ENCODE results near the gene LARP6.
"Not testable (repeated sequence)": the region's sequence is repeated elsewhere in the genome, so short reads cannot be mapped to it uniquely, and the experiment has no call there.

Gene LARP6

GRCh38 chr15:70853973-70854665 lies at the start of gene LARP6:
Gene LARP6, minus strand, starts transcription at chr15:70854157. Its CDS starts 69 bp downstream, at chr15:70854088.
- DNase-seq (ENCODE audit: low read depth in 1 of 2, low spot score in 1 of 2): no peak

- DNase-seq (ENCODE audit: low read depth in 1 of 2, low spot score in 1 of 2): no peak
Measured at GRCh38 chr15:70902107-70902506, 48.1 kb upstream of the LARP6 start.

GRCh38 chr15:70892912-70893560 lies 39.1 kb upstream of the LARP6 start:
- no peak for DNase-seq (ENCODE audit: low read depth in 1 of 2, low spot score in 1 of 2)

- no peak for DNase-seq (ENCODE audit: low read depth in 1 of 2, low spot score in 1 of 2)
Measured at GRCh38 chr15:70892002-70892911, 38.3 kb upstream of the LARP6 start, which contains the start of the genes LRRC49 and THAP10. Gene LRRC49, plus strand, starts transcription at chr15:70892826. Its CDS starts 69 bp downstream, at chr15:70892895. Gene THAP10, minus strand, starts transcription at chr15:70892433. Its CDS starts 161 bp downstream, at chr15:70892272.

- DNase-seq (ENCODE audit: low read depth in 1 of 2, low spot score in 1 of 2): no peak
Measured at GRCh38 chr15:70882361-70882760, 28.4 kb upstream of the LARP6 start.

GRCh38 chr15:70880781-70881180 lies 26.8 kb upstream of the LARP6 start:
- DNase-seq (ENCODE audit: low read depth in 1 of 2, low spot score in 1 of 2): no peak

- DNase-seq (ENCODE audit: low read depth in 1 of 2, low spot score in 1 of 2): no peak
Measured at GRCh38 chr15:70879401-70879800, 25.4 kb upstream of the LARP6 start.

GRCh38 chr15:70876683-70877082 lies 22.7 kb upstream of the LARP6 start:
- no peak for DNase-seq (ENCODE audit: low read depth in 1 of 2, low spot score in 1 of 2)

- no peak for DNase-seq (ENCODE audit: low read depth in 1 of 2, low spot score in 1 of 2)
Measured at GRCh38 chr15:70876011-70876410, 22.1 kb upstream of the LARP6 start.

- DNase-seq (ENCODE audit: low read depth in 1 of 2, low spot score in 1 of 2): no peak
Measured at GRCh38 chr15:70875001-70875782, 21.2 kb upstream of the LARP6 start.

GRCh38 chr15:70873232-70874054 lies 19.5 kb upstream of the LARP6 start:
- DNase-seq (ENCODE audit: low read depth in 1 of 2, low spot score in 1 of 2): no peak

GRCh38 chr15:70871490-70871889 lies 17.5 kb upstream of the LARP6 start:
- not testable (repeated sequence) for DNase-seq (ENCODE audit: low read depth in 1 of 2, low spot score in 1 of 2)

GRCh38 chr15:70870051-70870450 lies 16.1 kb upstream of the LARP6 start:
- no peak for DNase-seq (ENCODE audit: low read depth in 1 of 2, low spot score in 1 of 2)

GRCh38 chr15:70869346-70869745 lies 15.4 kb upstream of the LARP6 start:
- DNase-seq (ENCODE audit: low read depth in 1 of 2, low spot score in 1 of 2): no peak

GRCh38 chr15:70867911-70868467 lies 14.0 kb upstream of the LARP6 start:
- DNase-seq (ENCODE audit: low read depth in 1 of 2, low spot score in 1 of 2): no peak

- no peak for DNase-seq (ENCODE audit: low read depth in 1 of 2, low spot score in 1 of 2)
Measured at GRCh38 chr15:70866982-70867641, 13.2 kb upstream of the LARP6 start.

- no peak for DNase-seq (ENCODE audit: low read depth in 1 of 2, low spot score in 1 of 2)
Measured at GRCh38 chr15:70863450-70864218, 9.7 kb upstream of the LARP6 start.

- no peak for DNase-seq (ENCODE audit: low read depth in 1 of 2, low spot score in 1 of 2)
Measured at GRCh38 chr15:70859998-70860397, 6.0 kb upstream of the LARP6 start.

All from activated T-helper 1 cell treated with anti-CD3 and anti-CD28 coated beads, Interleukin-2, amount 50 U/mL, for 16 hours (primary cell).